Activated naive CD4-positive, alpha-beta T cell treated with anti-CD3 and anti-CD28 coated beads, Interleukin-2, amount 10 ng/mL, durations not matched to agents 7 days and 5 days (primary cell): Measurements from ENCODE around the gene MZF1.

Experiments
- CTCF ChIA-PET: fragments of 350-600 bp; sonication (Branson Sonifier 250); formaldehyde crosslinking; loops from one replicate; lab custom pipeline; 2021; ENCODE audit warnings: antibody characterized with exemption; lab: Charles Lee
- DNase-seq: peaks from one replicate; pipeline ENCODE4 v3.0.0-alpha.2; 2020
- H3K27ac Mint-ChIP-seq: one replicate; pipeline ENCODE4 v1.8.0; 2021; ENCODE audit warnings: mild to moderate bottlenecking, moderate library complexity, mixed read lengths
- H3K27me3 Mint-ChIP-seq: one replicate; pipeline ENCODE4 v1.8.0; 2021; ENCODE audit warnings: mild to moderate bottlenecking, mixed read lengths
- H3K36me3 Mint-ChIP-seq: one replicate; pipeline ENCODE4 v1.8.0; 2021; ENCODE audit warnings: mixed read lengths
- H3K4me1 Mint-ChIP-seq: one replicate; pipeline ENCODE4 v1.8.0; 2021; ENCODE audit warnings: mixed read lengths
- H3K4me3 Mint-ChIP-seq: one replicate; pipeline ENCODE4 v1.8.0; 2021; ENCODE audit warnings: mild to moderate bottlenecking, moderate library complexity, mixed read lengths
- H3K9me3 Mint-ChIP-seq: one replicate; pipeline ENCODE4 v1.8.0; 2021; ENCODE audit warnings: mixed read lengths

Gene MZF1

GRCh38 chr19:58522709-58523108, 50.4 kb downstream of the MZF1 start:
- Mint-ChIP-seq H3K27ac (no peak overlapping the region), H3K4me1 (peaks cover 26% of the 10 kb centered on the region), H3K4me3 (no peak overlapping the region), H3K36me3 (peaks cover 7% of the 10 kb centered on the region), H3K27me3 (peaks cover 6% of the 10 kb centered on the region), H3K9me3 (no peaks in the 10 kb centered on the region)
- CTCF ChIA-PET = interaction anchor here (1.1 to 7.4 kb wide), 2 partner anchors 57 to 58 kb away, joined by 3 to 109 read pairs; no protein-coding TSS in a partner anchor
- no peak for DNase-seq

- CTCF ChIA-PET = interaction anchor here (1.2 to 7.4 kb wide), 2 partner anchors 31 to 58 kb away, joined by 3 to 109 read pairs; no protein-coding TSS in a partner anchor
- Mint-ChIP-seq H3K27me3 (peaks cover 6% of the 10 kb centered on the region), H3K27ac (no peak overlapping the region), H3K9me3 (no peaks in the 10 kb centered on the region), H3K4me1 (peaks cover 31% of the 10 kb centered on the region), H3K4me3 (no peak overlapping the region), H3K36me3 (peaks cover 7% of the 10 kb centered on the region)
- no peak for DNase-seq
Observed at GRCh38 chr19:58521651-58522050, 51.5 kb downstream of the MZF1 start.

DNA sequence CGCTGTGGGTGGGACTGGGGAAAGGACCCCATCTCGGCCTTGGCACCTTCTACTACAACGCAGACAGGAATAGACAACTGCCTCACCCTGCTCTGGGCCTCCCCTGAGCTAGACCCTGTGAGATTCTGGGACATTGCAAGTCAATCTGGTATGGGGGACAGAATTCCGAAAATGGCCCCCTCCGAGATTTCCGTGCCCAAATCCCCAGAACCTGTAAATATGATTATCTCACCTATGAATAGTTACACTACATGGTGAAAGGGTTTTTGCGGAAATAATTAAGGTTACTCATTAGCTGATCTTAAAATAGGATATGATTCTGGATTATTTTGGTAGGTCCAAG, 52.9 kb downstream of the MZF1 start:
- no peaks in the 10 kb centered on the region for H3K9me3 Mint-ChIP-seq
- peak overlapping the region; percentile 91 for H3K4me3 Mint-ChIP-seq

GRCh38 chr19:58519355-58520256, 53.5 kb downstream of the MZF1 start, which contains the start of gene ZBTB45:
ZBTB45 (minus strand) TSS chr19:58519810; CDS start chr19:58517673, 2,137 bp downstream.
- no peaks in the 10 kb centered on the region for H3K9me3 Mint-ChIP-seq
- H3K36me3 Mint-ChIP-seq = peaks cover 19% of the 10 kb centered on the region
- CTCF ChIA-PET = interaction anchor here (0.7 to 7.4 kb wide), 21 partner anchors 9 to 336 kb away, joined by 3 to 109 read pairs (median 5); partner anchors contain the start of genes CHMP2A, TRIM28, ZNF324 and ZSCAN22
- H3K4me3 Mint-ChIP-seq = peak within 1 kb of the TSS; percentile 91
- peak; percentile 92 for DNase-seq
- peaks cover 45% of the 10 kb centered on the region for H3K4me1 Mint-ChIP-seq
- H3K27me3 Mint-ChIP-seq = peaks cover 6% of the 10 kb centered on the region
- peak within 1 kb of the TSS; percentile 98 for H3K27ac Mint-ChIP-seq

More for the DNA sequence above, 52.9 kb downstream of the MZF1 start:
- Mint-ChIP-seq H3K4me1 (peaks cover 41% of the 10 kb centered on the region), H3K27me3 (peaks cover 6% of the 10 kb centered on the region), H3K36me3 (peaks cover 17% of the 10 kb centered on the region), H3K27ac (peak overlapping the region; percentile 98)
- CTCF ChIA-PET = interaction anchor here (0.7 to 7.4 kb wide), 17 partner anchors 8 to 337 kb away, joined by 3 to 109 read pairs (median 5); partner anchors contain the start of genes CHMP2A, TRIM28, ZNF324 and ZSCAN22
- DNase-seq = no peak

DNA sequence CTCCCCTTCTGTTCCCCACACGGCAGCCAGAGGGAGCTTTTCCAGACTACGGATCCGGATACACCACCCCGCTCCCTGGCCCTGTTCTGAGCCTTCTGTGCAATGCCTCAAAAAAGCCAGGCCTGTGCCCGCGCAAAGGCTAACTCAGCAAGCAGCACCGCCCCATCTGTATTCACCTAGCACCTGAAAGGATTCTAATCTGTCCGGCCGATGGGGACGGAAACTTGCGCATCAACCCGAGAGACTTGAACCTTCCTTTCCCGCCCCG, 54.1 kb downstream of the MZF1 start:
- Mint-ChIP-seq H3K4me1 (peaks cover 50% of the 10 kb centered on the region), H3K36me3 (peaks cover 20% of the 10 kb centered on the region), H3K9me3 (no peaks in the 10 kb centered on the region), H3K4me3 (peak overlapping the region; percentile 91), H3K27ac (peak overlapping the region; percentile 98), H3K27me3 (peaks cover 6% of the 10 kb centered on the region)
- DNase-seq = peak; percentile 73
- CTCF ChIA-PET = interaction anchor here (0.7 to 7.4 kb wide), 15 partner anchors 10 to 300 kb away, joined by 3 to 109 read pairs (median 6); partner anchors contain the start of genes CHMP2A and TRIM28

DNA sequence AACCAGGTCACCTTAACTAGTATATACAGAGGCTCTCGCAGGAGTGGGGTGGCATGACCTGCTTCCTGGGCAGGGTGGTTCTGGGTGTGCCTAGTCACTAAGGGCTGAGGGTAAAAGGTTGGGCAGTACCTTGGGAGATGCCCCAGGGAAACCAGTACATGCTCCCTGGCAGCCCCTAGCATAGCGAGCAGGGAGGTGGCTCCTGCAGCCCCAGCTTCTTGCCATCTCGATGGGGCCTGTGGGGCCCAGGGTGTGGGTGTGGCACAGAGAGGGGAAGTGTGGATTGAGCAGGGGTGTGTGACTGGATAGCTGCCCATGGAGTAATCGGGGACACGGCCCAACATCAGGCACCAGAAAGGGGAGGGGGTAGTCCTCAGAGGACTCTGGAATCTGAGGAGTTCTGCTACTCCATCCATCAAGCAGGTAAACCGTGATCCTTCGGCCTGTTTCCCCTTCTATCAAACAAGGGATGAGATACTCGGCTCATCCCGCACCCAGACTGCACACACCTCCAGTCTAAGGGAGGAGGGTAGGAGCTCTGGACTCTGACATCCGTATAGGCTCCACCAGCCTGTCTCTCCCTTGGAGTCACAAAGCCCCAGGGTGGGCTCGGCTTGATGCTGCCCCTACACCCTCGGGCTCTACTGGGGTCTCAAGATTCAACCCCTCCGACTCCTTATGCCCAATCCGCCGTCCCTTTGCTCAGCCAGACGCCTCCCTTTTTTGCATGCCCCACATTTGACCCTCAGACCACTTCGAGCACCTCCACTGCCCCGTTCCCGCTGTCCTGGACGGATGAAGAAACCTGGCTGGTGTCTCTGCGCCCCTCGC, 54.7 kb downstream of the MZF1 start:
- Mint-ChIP-seq H3K4me1 (peaks cover 54% of the 10 kb centered on the region), H3K36me3 (peaks cover 21% of the 10 kb centered on the region)

GRCh38 chr19:58516964-58517833, 55.9 kb downstream of the MZF1 start:
- Mint-ChIP-seq H3K4me3 (peak overlapping the region; percentile 33), H3K4me1 (peaks cover 60% of the 10 kb centered on the region), H3K27me3 (peaks cover 6% of the 10 kb centered on the region), H3K27ac (no peak overlapping the region), H3K9me3 (no peaks in the 10 kb centered on the region), H3K36me3 (peaks cover 21% of the 10 kb centered on the region)
- no peak for DNase-seq
- CTCF ChIA-PET = interaction anchor here (1.3 to 7.4 kb wide), 4 partner anchors 37 to 62 kb away, joined by 4 to 109 read pairs (median 20); partner anchors contain the start of gene CHMP2A

More for the DNA sequence above, 54.7 kb downstream of the MZF1 start:
- peaks cover 6% of the 10 kb centered on the region for H3K27me3 Mint-ChIP-seq
- no peak for DNase-seq
- CTCF ChIA-PET = interaction anchor here (0.7 to 7.4 kb wide), 15 partner anchors 10 to 300 kb away, joined by 3 to 109 read pairs (median 6); partner anchors contain the start of genes CHMP2A and TRIM28
- H3K9me3 Mint-ChIP-seq = no peaks in the 10 kb centered on the region
- peak overlapping the region; percentile 98 for H3K27ac Mint-ChIP-seq
- H3K4me3 Mint-ChIP-seq = peak overlapping the region; percentile 91

DNA sequence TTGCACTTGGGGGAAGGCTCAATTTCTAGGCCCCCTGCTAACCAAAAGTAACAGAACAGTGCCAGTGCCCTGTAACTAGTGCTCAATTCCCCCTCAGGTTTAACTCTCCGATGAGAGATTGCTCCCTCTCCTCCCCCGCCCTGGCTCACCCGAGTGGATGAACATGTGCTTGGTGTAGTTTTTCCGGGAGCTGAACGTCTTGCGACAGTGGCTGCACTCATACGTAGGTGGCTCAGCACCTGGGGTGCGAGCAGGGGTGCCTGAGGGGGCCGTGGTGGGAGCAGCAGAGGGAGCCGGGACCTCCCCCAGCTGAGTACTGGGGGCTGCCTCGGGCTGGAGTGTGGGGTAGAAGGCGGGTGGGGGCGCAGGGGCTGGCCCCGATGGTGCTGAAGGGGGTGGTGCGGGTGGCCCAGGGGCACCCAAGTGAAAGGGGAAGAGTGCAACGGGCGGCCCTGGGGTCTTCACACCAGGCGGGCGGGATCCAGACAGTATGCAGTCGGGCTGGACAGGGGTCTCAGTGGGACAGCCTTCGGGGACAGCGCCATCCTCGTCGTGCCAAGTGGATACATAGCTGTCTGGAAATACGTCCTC, 56.8 kb downstream of the MZF1 start:
- peak overlapping the region; percentile 62 for H3K4me3 Mint-ChIP-seq
- DNase-seq = no peak
- peak overlapping the region; percentile 73 for H3K27ac Mint-ChIP-seq
- CTCF ChIA-PET = interaction anchor here (1.3 to 7.4 kb wide), 2 partner anchors 38 to 63 kb away, joined by 4 to 109 read pairs; partner anchors contain the start of gene CHMP2A
- H3K27me3 Mint-ChIP-seq = peaks cover 6% of the 10 kb centered on the region
- H3K36me3 Mint-ChIP-seq = peaks cover 21% of the 10 kb centered on the region
- H3K4me1 Mint-ChIP-seq = peaks cover 60% of the 10 kb centered on the region
- no peaks in the 10 kb centered on the region for H3K9me3 Mint-ChIP-seq

- H3K27ac Mint-ChIP-seq = peak overlapping the region; percentile 73
- peaks cover 6% of the 10 kb centered on the region for H3K27me3 Mint-ChIP-seq
- H3K36me3 Mint-ChIP-seq = peaks cover 21% of the 10 kb centered on the region
- CTCF ChIA-PET = interaction anchor here (7.4 kb wide), 1 partner anchor 64 kb away, joined by 109 read pairs; no protein-coding TSS in a partner anchor
- H3K9me3 Mint-ChIP-seq = no peaks in the 10 kb centered on the region
- H3K4me1 Mint-ChIP-seq = peaks cover 56% of the 10 kb centered on the region
- H3K4me3 Mint-ChIP-seq = peak overlapping the region; percentile 62
- no peak for DNase-seq
Observed at GRCh38 chr19:58515259-58515658, 57.9 kb downstream of the MZF1 start.

- no peaks in the 10 kb centered on the region for H3K9me3 Mint-ChIP-seq
- peaks cover 2% of the 10 kb centered on the region for H3K27me3 Mint-ChIP-seq
- DNase-seq = no peak
- H3K4me1 Mint-ChIP-seq = peaks cover 49% of the 10 kb centered on the region
- H3K4me3 Mint-ChIP-seq = peak overlapping the region; percentile 78
- peaks cover 21% of the 10 kb centered on the region for H3K36me3 Mint-ChIP-seq
- CTCF ChIA-PET = interaction anchor here (0.7 to 2.0 kb wide), 13 partner anchors 19 to 114 kb away, joined by 3 to 21 read pairs (median 4); partner anchors contain the start of genes CHMP2A and TRIM28
- peak overlapping the region; percentile 85 for H3K27ac Mint-ChIP-seq
Observed at GRCh38 chr19:58514564-58515022, 58.5 kb downstream of the MZF1 start.

GRCh38 chr19:58513694-58514563, 59.2 kb downstream of the MZF1 start:
- peaks cover 47% of the 10 kb centered on the region for H3K4me1 Mint-ChIP-seq
- DNase-seq = peak; percentile 97
- CTCF ChIA-PET = interaction anchor here (0.7 to 2.0 kb wide), 13 partner anchors 18 to 114 kb away, joined by 3 to 21 read pairs (median 4); partner anchors contain the start of genes CHMP2A and TRIM28
- H3K27me3 Mint-ChIP-seq = no peaks in the 10 kb centered on the region
- H3K36me3 Mint-ChIP-seq = peaks cover 19% of the 10 kb centered on the region
- peak overlapping the region; percentile 85 for H3K27ac Mint-ChIP-seq
- peak overlapping the region; percentile 78 for H3K4me3 Mint-ChIP-seq
- no peaks in the 10 kb centered on the region for H3K9me3 Mint-ChIP-seq
